ENCODE measurements around the gene SYNJ2BP.
A peak's percentile ranks its signal among the peaks of the same experiment; 100 is the strongest.

- TF ChIP-seq CTCF (IDR thresholded peaks at IDR 0.05) (no peak), POLR2A (IDR thresholded peaks at IDR 0.05) (peak in 1 of 2 donors; percentile 42)
These were observed at the start of gene SYNJ2BP for GRCh38 chr14:70416725-70417349.

Data from thyroid gland (tissue), 4 donors.